OCI-LY3 (cell line): ENCODE data around the gene TMEM123.

Source experiments
- EZH2phosphoT487 ChIP-seq: fragments of 200-600 bp; shearing (Covaris generic); IDR thresholded peaks from 2 replicates; pipeline ENCODE4 v1.6.1; 2018; ENCODE audit warnings: antibody characterized with exemption, mixed run types, low read depth
- TF ChIP-seq, protein P1 (sequence below): fragments of 200-600, 300-600 bp; sonication (generic); IDR thresholded peaks from 2 replicates; pipeline ENCODE4 v1.5.1; 2014; ENCODE audit warnings: antibody characterized with exemption, low read length, low read depth

DNA sequence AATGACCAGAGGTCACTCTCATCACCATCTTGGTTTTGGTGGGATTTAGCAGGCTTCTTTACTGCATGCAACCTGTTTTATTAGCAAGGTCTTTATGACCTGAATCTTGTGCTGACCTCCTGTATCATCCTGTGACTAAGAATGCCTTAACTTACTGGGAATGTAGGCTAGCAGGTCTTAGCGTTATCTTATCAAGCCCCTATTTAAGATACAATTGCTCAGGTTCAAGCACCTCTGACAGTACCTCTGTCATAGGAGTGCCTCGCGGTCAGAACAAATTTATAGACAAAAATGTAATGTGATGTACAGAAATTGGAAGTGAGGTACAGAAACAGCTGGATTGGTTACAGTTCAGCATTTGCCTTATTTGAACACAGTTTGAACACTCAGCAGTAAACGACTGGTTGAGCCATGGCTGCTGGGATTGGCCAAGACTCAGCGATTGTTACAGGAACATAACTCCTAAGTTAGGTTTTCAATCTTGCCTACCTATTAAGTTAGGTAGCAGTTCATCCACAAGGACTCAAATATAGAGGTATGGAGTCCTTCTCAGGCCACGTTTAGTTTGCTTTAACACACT lies 16.1 kb upstream of the TMEM123 start:
- TF ChIP-seq, protein P1, sequence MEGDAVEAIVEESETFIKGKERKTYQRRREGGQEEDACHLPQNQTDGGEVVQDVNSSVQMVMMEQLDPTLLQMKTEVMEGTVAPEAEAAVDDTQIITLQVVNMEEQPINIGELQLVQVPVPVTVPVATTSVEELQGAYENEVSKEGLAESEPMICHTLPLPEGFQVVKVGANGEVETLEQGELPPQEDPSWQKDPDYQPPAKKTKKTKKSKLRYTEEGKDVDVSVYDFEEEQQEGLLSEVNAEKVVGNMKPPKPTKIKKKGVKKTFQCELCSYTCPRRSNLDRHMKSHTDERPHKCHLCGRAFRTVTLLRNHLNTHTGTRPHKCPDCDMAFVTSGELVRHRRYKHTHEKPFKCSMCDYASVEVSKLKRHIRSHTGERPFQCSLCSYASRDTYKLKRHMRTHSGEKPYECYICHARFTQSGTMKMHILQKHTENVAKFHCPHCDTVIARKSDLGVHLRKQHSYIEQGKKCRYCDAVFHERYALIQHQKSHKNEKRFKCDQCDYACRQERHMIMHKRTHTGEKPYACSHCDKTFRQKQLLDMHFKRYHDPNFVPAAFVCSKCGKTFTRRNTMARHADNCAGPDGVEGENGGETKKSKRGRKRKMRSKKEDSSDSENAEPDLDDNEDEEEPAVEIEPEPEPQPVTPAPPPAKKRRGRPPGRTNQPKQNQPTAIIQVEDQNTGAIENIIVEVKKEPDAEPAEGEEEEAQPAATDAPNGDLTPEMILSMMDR = no peak
- no peak for TF ChIP-seq EZH2phosphoT487
